Measurements from ENCODE around the gene SAXO2. TPM values are rescaled to one million over a fixed set of nuclear protein-coding genes. Genes with fewer than 3 reads are reported as not detected.

The SAXO2 gene
- polyA plus RNA-seq, 3 donors = not detected

GRCh38 chr15:82314769-82315518 lies 52.3 kb downstream of the SAXO2 start:
- DNase-seq = no peak

More at GRCh38 chr15:82314769-82315518, 52.3 kb downstream of the SAXO2 start:
- Histone ChIP-seq H3K9ac (ENCODE audit: insufficient read depth, low read length, poor library complexity, severe bottlenecking) (no peak overlapping the region), H3K79me2 (ENCODE audit: insufficient read depth, low read length) (no peaks in the 10 kb centered on the region), H3K27me3 (ENCODE audit: control insufficient read depth in 2 of 2, insufficient read depth in 2 of 2, low read length in 2 of 2) (no peaks in the 10 kb centered on the region), H3K4me3 (replicated peaks in 1 of 3; ENCODE audit: low read depth in 2 of 3, low read length in 3 of 3) (no peak overlapping the region), H3K27ac (ENCODE audit: low read depth in 1 of 2, low read length in 2 of 2) (no peak overlapping the region), H3K4me2 (replicated peaks; ENCODE audit: extremely low read depth, low read length, poor library complexity, severe bottlenecking) (no peak overlapping the region), H4K20me1 (ENCODE audit: insufficient read depth, low read length) (no peaks in the 10 kb centered on the region), H3K36me3 (replicated peaks in 1 of 2; ENCODE audit: control insufficient read depth in 1 of 2, insufficient read depth in 2 of 2, low read length in 2 of 2) (no peaks in the 10 kb centered on the region), H2AFZ (ENCODE audit: insufficient read depth, low read depth, low read length, poor library complexity, severe bottlenecking) (no peak overlapping the region), H3K9me3 (replicated peaks in 1 of 2; ENCODE audit: control insufficient read depth in 1 of 2, insufficient read depth in 1 of 2, low read length in 2 of 2) (peaks cover 0 to 4% of the 10 kb centered on the region in 2 donors), H3K4me1 (ENCODE audit: control insufficient read depth in 1 of 2, insufficient read depth in 2 of 2, low read length in 2 of 2) (no peaks in the 10 kb centered on the region)
- Mint-ChIP-seq H3K27ac (peak overlapping the region in 2 of 7 donors; percentile 7 to 62), H3K36me3 (no peaks in the 10 kb centered on the region), H3K9me3 (peaks cover 4 to 9% (median 6%) of the 10 kb centered on the region in 7 donors), H3K4me1 (no peaks in the 10 kb centered on the region), H3K4me3 (no peak overlapping the region), H3K27me3 (ENCODE audit: low read depth in 3 of 3) (peaks cover 1 to 5% (median 5%) of the 10 kb centered on the region in 3 donors)
- intact Hi-C loops (cut with micrococcal nuclease) = no loop called here
- WGBS (ENCODE audit: insufficient coverage) = 88% methylated on average over 8 of the region's 9 CpGs
- no peak for TF ChIP-seq CTCF (IDR thresholded peaks at IDR 0.05)
